H1 (cell line): ENCODE measurements around the gene PAX4. TPM values are rescaled to one million over a fixed set of nuclear protein-coding genes. Genes with fewer than 3 reads are reported as not detected.

ENCODE experiments used
- CTCF ChIA-PET: fragments of 300-600 bp; sonication (Branson Sonifier 250); formaldehyde crosslinking; loops from one replicate; lab custom pipeline; 2021; ENCODE audit not compliant: partially characterized antibody; lab: Charles Lee
- POLR2A ChIA-PET: fragments of 300-600 bp; sonication (Branson Sonifier 250); formaldehyde crosslinking; loops from one replicate; lab custom pipeline; 2021; ENCODE audit warnings: inconsistent platforms; ENCODE audit not compliant: partially characterized antibody; lab: Charles Lee
- DNase-seq, 2 experiments: peaks; one replicate each; pipeline versions ENCODE4 v3.0.0 to v3.0.0-alpha.2; 2010 to 2022; ENCODE audit warnings: low spot score in 2 of 2, low read depth in 1 of 2, mixed read lengths in 1 of 2
- FAIRE-seq: peaks from 2 replicates; lab custom pipeline; 2011; peaks lifted over from hg19 to GRCh38; lab: Jason Lieb, UNC
- H2AFZ ChIP-seq: 2 replicates; pipeline ENCODE4 v1.8.1; 2012; ENCODE audit warnings: low read length, inconsistent platforms
- H2AK5ac ChIP-seq: 2 replicates; pipeline ENCODE4 v1.6.1; 2013; ENCODE audit warnings: low read depth, low read length
- H2BK120ac ChIP-seq: replicated peaks from 2 replicates; pipeline ENCODE3; 2013; ENCODE audit warnings: low read depth, low read length, inconsistent platforms
- H2BK12ac ChIP-seq: 2 replicates; pipeline ENCODE4 v1.6.1; 2013; ENCODE audit warnings: low read depth, low read length
- H2BK15ac ChIP-seq: 2 replicates; pipeline ENCODE4 v1.6.1; 2013; ENCODE audit warnings: low read length
- H2BK20ac ChIP-seq: 2 replicates; pipeline ENCODE4 v1.6.1; 2013; ENCODE audit warnings: low read length
- H2BK5ac ChIP-seq: 2 replicates; pipeline ENCODE4 v1.6.1; 2013; ENCODE audit warnings: low read depth, low read length
- H3K14ac ChIP-seq: 2 replicates; pipeline ENCODE4 v1.6.1; 2013; ENCODE audit warnings: inconsistent platforms; ENCODE audit not compliant: insufficient read length
- H3K18ac ChIP-seq: 2 replicates; pipeline ENCODE4 v1.6.1; 2013; ENCODE audit warnings: low read length; ENCODE audit errors: extremely low read depth
- H3K23ac ChIP-seq: 2 replicates; pipeline ENCODE4 v1.6.1; 2013; ENCODE audit warnings: inconsistent platforms; ENCODE audit not compliant: insufficient read length
- H3K23me2 ChIP-seq: 2 replicates; pipeline ENCODE4 v1.6.1; 2013; ENCODE audit warnings: low read depth, low read length
- H3K27ac ChIP-seq: 2 replicates; pipeline ENCODE4 v1.6.1; 2011; ENCODE audit warnings: low read depth, low read length, inconsistent platforms
- H3K27me3 ChIP-seq, 4 experiments: replicated peaks in 1 of 4; 1 replicate in 1 of 4; 2 replicates in 3 of 4; pipeline versions ENCODE4 v1.6.1 to v1.8.1; 2011 to 2013; ENCODE audit warnings: low read length in 3 of 4, mild to moderate bottlenecking in 3 of 4, inconsistent platforms in 2 of 4, mixed read lengths in 2 of 4, moderate library complexity in 1 of 4; ENCODE audit not compliant: control insufficient read depth in 3 of 4, insufficient read depth in 3 of 4; ENCODE audit errors: extremely low read depth in 1 of 4
- H3K36me3 ChIP-seq, 4 experiments: 2 replicates each; pipeline versions ENCODE4 v1.6.1 to v1.8.1; 2011 to 2013; ENCODE audit warnings: mild to moderate bottlenecking in 4 of 4, low read length in 3 of 4, moderate library complexity in 2 of 4, control low read depth in 1 of 4, inconsistent platforms in 1 of 4; ENCODE audit not compliant: insufficient read depth in 4 of 4, control insufficient read depth in 2 of 4
- H3K4ac ChIP-seq: replicated peaks from 2 replicates; pipeline ENCODE3; 2013; ENCODE audit warnings: low read length, low read depth, mixed read lengths, inconsistent platforms; ENCODE audit not compliant: insufficient read length
- H3K4me1 ChIP-seq, 4 experiments: replicated peaks in 1 of 4; 1 replicate in 1 of 4; 2 replicates in 3 of 4; pipeline versions ENCODE4 v1.6.1 to v1.8.1; 2011 to 2013; ENCODE audit warnings: low read length in 3 of 4, inconsistent platforms in 2 of 4, mixed read lengths in 1 of 4; ENCODE audit not compliant: insufficient read depth in 4 of 4, control insufficient read depth in 3 of 4
- H3K4me2 ChIP-seq, 2 experiments: 2 replicates each; pipeline versions ENCODE4 v1.6.1 to v1.8.1; 2011 to 2013; ENCODE audit warnings: low read depth in 2 of 2, low read length in 2 of 2, control low read depth in 1 of 2, inconsistent platforms in 1 of 2, mild to moderate bottlenecking in 1 of 2; ENCODE audit not compliant: insufficient read depth in 1 of 2
- H3K4me3 ChIP-seq, 4 experiments: fragments of 200-600, 300-600 bp in 1 of 4; sonication (generic), shearing (Covaris generic), sonication (Bioruptor Twin) in 1 of 4; 2 replicates each; pipeline versions ENCODE4 v1.5.1 to v1.8.1; 2011 to 2016; ENCODE audit warnings: low read length in 4 of 4, low read depth in 3 of 4, control low read depth in 2 of 4, inconsistent platforms in 2 of 4, mild to moderate bottlenecking in 2 of 4, mixed read lengths in 1 of 4, moderate library complexity in 1 of 4; ENCODE audit not compliant: insufficient read depth in 2 of 4; ENCODE audit errors: extremely low read depth in 1 of 4
- H3K56ac ChIP-seq: replicated peaks from 2 replicates; pipeline ENCODE3; 2013; ENCODE audit warnings: low read depth, mild to moderate bottlenecking, mixed read lengths, low read length, inconsistent platforms; ENCODE audit not compliant: insufficient read length
- H3K79me1 ChIP-seq: 2 replicates; pipeline ENCODE4 v1.6.1; 2013; ENCODE audit warnings: low read depth, low read length, control low read depth
- H3K79me2 ChIP-seq, 2 experiments: 2 replicates each; pipeline versions ENCODE4 v1.6.1 to v1.8.1; 2012 to 2013; ENCODE audit warnings: low read length in 2 of 2, mild to moderate bottlenecking in 2 of 2, inconsistent platforms in 1 of 2; ENCODE audit not compliant: insufficient read depth in 2 of 2, control insufficient read depth in 1 of 2
- H3K9ac ChIP-seq, 4 experiments: replicated peaks in 1 of 4; 1 replicate in 1 of 4; 2 replicates in 3 of 4; pipeline versions ENCODE4 v1.6.1 to v1.8.1; 2011 to 2013; ENCODE audit warnings: low read depth in 3 of 4, low read length in 3 of 4, control low read depth in 2 of 4, mild to moderate bottlenecking in 2 of 4, moderate library complexity in 2 of 4, inconsistent platforms in 1 of 4; ENCODE audit errors: extremely low read depth in 1 of 4
- H3K9me3 ChIP-seq, 2 experiments: 2 replicates each; pipeline versions ENCODE4 v1.6.1 to v1.8.1; 2012 to 2013; ENCODE audit warnings: mild to moderate bottlenecking in 2 of 2, moderate library complexity in 2 of 2, control low read depth in 1 of 2, inconsistent platforms in 1 of 2, low read depth in 1 of 2, low read length in 1 of 2, mixed read lengths in 1 of 2; ENCODE audit not compliant: insufficient read depth in 2 of 2
- H4K20me1 ChIP-seq, 2 experiments: replicated peaks in 1 of 2; 2 replicates each; pipeline versions ENCODE3 to v1.8.1; 2011 to 2013; ENCODE audit warnings: inconsistent platforms in 2 of 2, low read length in 2 of 2, mild to moderate bottlenecking in 1 of 2; ENCODE audit not compliant: insufficient read depth in 2 of 2, control insufficient read depth in 1 of 2
- H4K5ac ChIP-seq: 2 replicates; pipeline ENCODE4 v1.6.1; 2013; ENCODE audit warnings: low read length, low read depth, mixed read lengths, inconsistent platforms; ENCODE audit not compliant: insufficient read length
- H4K8ac ChIP-seq: 2 replicates; pipeline ENCODE4 v1.8.0; 2013; ENCODE audit warnings: mild to moderate bottlenecking, moderate library complexity, low read length, inconsistent platforms; ENCODE audit not compliant: insufficient read depth; ENCODE audit errors: extremely low read depth
- H4K91ac ChIP-seq: replicated peaks from 2 replicates; pipeline ENCODE3; 2013; ENCODE audit warnings: low read length, mixed read lengths, inconsistent platforms; ENCODE audit not compliant: insufficient read length
- KDM5A ChIP-seq: fragments of 200-600 bp; IDR thresholded peaks from 2 replicates; pipeline ENCODE4 v1.7.1; 2012; ENCODE audit warnings: mild to moderate bottlenecking, low read length, inconsistent platforms, mixed read lengths
- WGBS, 2 experiments: shearing (Covaris generic) in 1 of 2; methylation state at CpG; one replicate each; pipeline versions ENCODE4 v1.1.6 to v1.1.7; 2013 to 2015; ENCODE audit warnings: low lambda C conversion rate in 2 of 2, mixed read lengths in 2 of 2, inconsistent platforms in 1 of 2, low coverage in 1 of 2, missing lambda C conversion rate in 1 of 2; ENCODE audit not compliant: insufficient replicate concordance in 2 of 2, insufficient coverage in 1 of 2, insufficient read length in 1 of 2; ENCODE audit errors: extremely low coverage in 1 of 2, missing lambda C conversion rate in 1 of 2; 5-methylcytosine and 5-hydroxymethylcytosine counted together
- polyA plus RNA-seq, 7 experiments: library from polyadenylated mRNA; depleted of rRNA in 3 of 7; stranded (reverse) in 5 of 7; unstranded in 2 of 7; fragments of >200 nt in 5 of 7; fragments of 200-250 nt in 2 of 7; gene quantifications; 1 replicate in 5 of 7; 2 replicates in 1 of 7; 4 replicates in 1 of 7; pipeline versions ENCODE4 v1.2.1 to v1.2.3, GENCODE V29; 2011 to 2013; ENCODE audit warnings: missing spikeins in 2 of 7, mixed read lengths in 2 of 7
- total RNA-seq: library from RNA; stranded (reverse); fragmentation: NEBNext Ultra II Directional; extraction: Animal tissue kit (Norgen Biotek cat#: 25700); gene quantifications from 2 replicates; pipeline ENCODE4 v1.2.1, GENCODE V29; 2021

The PAX4 gene
- total and polyA plus RNA-seq, 2 of the 8 experiments (the other 6 are each of a cell fraction or from before 2014, with no cell fraction given) = 0.20 TPM; not detected in 1

- no peak overlapping the region for H3K18ac ChIP-seq
- no peak overlapping the region for H2BK5ac ChIP-seq
- peaks cover 0 to 6% (median 2%) of the 10 kb centered on the region in 4 experiments; a peak in 4 of 7 replicates for H3K4me1 ChIP-seq
- POLR2A ChIA-PET = interaction anchor here (1.0 kb wide), 1 partner anchor 19 kb away, joined by 3 read pairs; no protein-coding TSS in a partner anchor
- H3K4me3 ChIP-seq = no peak overlapping the region
- H2AK5ac ChIP-seq = no peak overlapping the region
- CTCF ChIA-PET = interaction anchor here (0.6 to 1.5 kb wide), 7 partner anchors 9 to 828 kb away, joined by 3 to 4 read pairs (median 3); partner anchors contain the start of gene ARF5
- 84% methylated on average over 7 of the region's 7 CpGs; no CpG with 5 or more reads in 1 of the 2 experiments for WGBS, 2 experiments
- H4K5ac ChIP-seq = no peak overlapping the region
- H3K23ac ChIP-seq = no peak overlapping the region
- H3K56ac ChIP-seq = no peak overlapping the region
- H2BK15ac ChIP-seq = no peak overlapping the region
- no peak overlapping the region for H2BK20ac ChIP-seq
- H3K79me2 ChIP-seq = no peaks in the 10 kb centered on the region
- H3K9ac ChIP-seq = no peak overlapping the region
- no peak overlapping the region for H3K4me2 ChIP-seq
- TF ChIP-seq KDM5A = no peak
- H4K91ac ChIP-seq = no peak overlapping the region
- no peaks in the 10 kb centered on the region for H4K20me1 ChIP-seq
- no peak for FAIRE-seq
- no peaks in the 10 kb centered on the region for H3K36me3 ChIP-seq
- H2BK12ac ChIP-seq = no peak overlapping the region
- H3K4ac ChIP-seq = no peak overlapping the region
- no peak overlapping the region for H3K14ac ChIP-seq
- no peak overlapping the region for H2BK120ac ChIP-seq
- H2AFZ ChIP-seq = no peak overlapping the region
- no peak overlapping the region for H3K27ac ChIP-seq
- no peaks in the 10 kb centered on the region; the same call in 1 of the 2 replicates for H3K23me2 ChIP-seq
- no peak for DNase-seq
- H3K9me3 ChIP-seq = no peaks in the 10 kb centered on the region
- no peaks in the 10 kb centered on the region for H3K79me1 ChIP-seq
- H4K8ac ChIP-seq = no peak overlapping the region
- H3K27me3 ChIP-seq = no peaks in the 10 kb centered on the region; a peak in 2 of 7 replicates
These were observed 14.5 kb upstream of the PAX4 start for GRCh38 chr7:127632276-127632910.
